ENCODE measurements around the gene CEP43.

The CEP43 gene

GRCh38 chr6:166999145-166999883 lies at the start of gene CEP43:
TSS of gene CEP43 (plus strand) at chr6:166999397. CDS start at chr6:166999413, 16 bp downstream.
- DNase-seq (ENCODE audit: low read depth, low spot score) = peak; percentile 95

- DNase-seq (ENCODE audit: low read depth, low spot score) = no peak
These were observed 49.4 kb upstream of the CEP43 start for GRCh38 chr6:166949528-166950442.

- DNase-seq (ENCODE audit: low read depth, low spot score) = no peak
These were observed 48.8 kb upstream of the CEP43 start for GRCh38 chr6:166950443-166950821.

GRCh38 chr6:166950892-166951669 lies 48.1 kb upstream of the CEP43 start:
- peak; percentile 24 for DNase-seq (ENCODE audit: low read depth, low spot score)

GRCh38 chr6:166951670-166952060 lies 47.5 kb upstream of the CEP43 start:
- no peak for DNase-seq (ENCODE audit: low read depth, low spot score)

- DNase-seq (ENCODE audit: low read depth, low spot score) = no peak
These were observed 47.1 kb upstream of the CEP43 start for GRCh38 chr6:166952121-166952520.

GRCh38 chr6:166952567-166953486 lies 46.4 kb upstream of the CEP43 start:
- DNase-seq (ENCODE audit: low read depth, low spot score) = no peak

GRCh38 chr6:166954118-166954713 lies 45.0 kb upstream of the CEP43 start:
- DNase-seq (ENCODE audit: low read depth, low spot score) = no peak

GRCh38 chr6:166955121-166955864 lies 43.9 kb upstream of the CEP43 start:
- DNase-seq (ENCODE audit: low read depth, low spot score) = no peak

GRCh38 chr6:166955865-166956443 lies 43.2 kb upstream of the CEP43 start:
- DNase-seq (ENCODE audit: low read depth, low spot score) = no peak

GRCh38 chr6:166956444-166957086 lies 42.6 kb upstream of the CEP43 start, which contains the start of gene RNASET2:
TSS of gene RNASET2 (minus strand) at chr6:166956550. CDS start at chr6:166956182, 368 bp downstream.
- peak; percentile 55 for DNase-seq (ENCODE audit: low read depth, low spot score)

GRCh38 chr6:166957087-166957804 lies 42.0 kb upstream of the CEP43 start:
- no peak for DNase-seq (ENCODE audit: low read depth, low spot score)

GRCh38 chr6:166957805-166958076 lies 41.5 kb upstream of the CEP43 start:
- no peak for DNase-seq (ENCODE audit: low read depth, low spot score)

- DNase-seq (ENCODE audit: low read depth, low spot score) = no peak
These were observed 40.0 kb upstream of the CEP43 start for GRCh38 chr6:166958926-166959861.

GRCh38 chr6:166959911-166960608 lies 39.1 kb upstream of the CEP43 start:
- DNase-seq (ENCODE audit: low read depth, low spot score) = no peak

- DNase-seq (ENCODE audit: low read depth, low spot score) = no peak
These were observed 38.6 kb upstream of the CEP43 start for GRCh38 chr6:166960609-166960978.

GRCh38 chr6:166966268-166966667 lies 32.9 kb upstream of the CEP43 start:
- no peak for DNase-seq (ENCODE audit: low read depth, low spot score)

Measured in smooth muscle cell of the brain vasculature (primary cell).